Measurements from ENCODE around the gene CDC14A. TPM values are rescaled to one million over a fixed set of nuclear protein-coding genes. Genes with fewer than 3 reads are reported as not detected.
A peak's percentile ranks its signal among the peaks of the same experiment; 100 is the strongest.

Gene CDC14A
- total RNA-seq, 1 donor from 2014 or later, result 6.3 TPM

DNA sequence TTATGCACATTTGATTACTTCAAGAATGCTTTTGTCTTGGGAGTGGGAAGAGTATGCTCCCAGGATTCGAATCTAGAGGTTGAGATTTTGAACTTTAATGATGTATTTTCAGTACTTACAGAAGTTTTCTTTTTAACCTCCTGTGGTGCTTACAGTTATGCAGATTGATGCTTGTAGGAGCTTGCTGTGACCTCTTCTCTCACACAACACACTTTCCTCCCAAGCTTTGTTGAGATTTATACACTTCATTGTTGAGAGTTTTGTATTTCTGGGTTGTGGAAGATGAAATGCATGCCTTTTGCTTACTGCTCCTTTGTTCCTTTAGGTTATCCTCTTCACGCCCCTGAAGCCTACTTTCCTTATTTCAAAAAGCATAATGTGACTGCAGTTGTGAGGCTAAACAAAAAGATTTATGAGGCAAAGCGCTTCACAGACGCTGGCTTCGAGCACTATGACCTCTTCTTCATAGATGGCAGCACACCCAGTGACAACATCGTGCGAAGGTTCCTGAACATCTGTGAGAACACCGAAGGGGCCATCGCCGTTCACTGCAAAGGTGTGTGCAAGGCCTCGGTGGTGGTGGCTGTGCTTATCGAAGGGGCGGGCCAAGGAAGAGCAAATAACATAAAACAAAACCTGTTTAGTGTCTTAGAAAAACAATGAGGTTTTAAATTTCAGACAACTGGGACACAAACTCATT, 110.2 kb downstream of the CDC14A start:
- no peak overlapping the region for H3K9ac ChIP-seq (ENCODE audit: low read length)
- no peaks in the 10 kb centered on the region for H4K20me1 ChIP-seq (ENCODE audit: insufficient read depth, low read length)
- no peaks in the 10 kb centered on the region for H3K79me2 ChIP-seq (ENCODE audit: insufficient read depth, low read length)
- H3K4me1 ChIP-seq (ENCODE audit: insufficient read depth, low read length), result no peaks in the 10 kb centered on the region
- Mint-ChIP-seq H3K27ac (ENCODE audit: unreplicated experiment) (no peak overlapping the region), H3K36me3 (ENCODE audit: low read depth, unreplicated experiment) (peaks cover 3% of the 10 kb centered on the region), H3K27me3 (ENCODE audit: low read depth, unreplicated experiment) (no peaks in the 10 kb centered on the region), H3K4me3 (ENCODE audit: unreplicated experiment) (no peak overlapping the region), H3K9me3 (ENCODE audit: unreplicated experiment) (no peaks in the 10 kb centered on the region), H3K4me1 (ENCODE audit: low read depth, unreplicated experiment) (peaks cover 13% of the 10 kb centered on the region)
- H3K27ac ChIP-seq (ENCODE audit: low read depth, low read length), result no peak overlapping the region
- no peak overlapping the region for H2AFZ ChIP-seq (ENCODE audit: low read depth, low read length)
- DNase-seq (ENCODE audit: low read depth) (no peak), FAIRE-seq (no peak)
- H3K4me2 ChIP-seq (ENCODE audit: low read length), result no peak overlapping the region
- TF ChIP-seq EZH2 (IDR thresholded peaks at IDR 0.05; ENCODE audit: insufficient read depth, low read length) (no peak), CTCF (IDR thresholded peaks at IDR 0.05; ENCODE audit: insufficient read depth, low read depth, low read length) (no peak)
- no peaks in the 10 kb centered on the region for H3K36me3 ChIP-seq (ENCODE audit: insufficient read depth, low read length)
- no peaks in the 10 kb centered on the region for H3K27me3 ChIP-seq (ENCODE audit: insufficient read depth, low read length)
- H3K9me3 ChIP-seq (ENCODE audit: insufficient read depth, low read depth, low read length), result no peaks in the 10 kb centered on the region
- no peak overlapping the region for H3K4me3 ChIP-seq (ENCODE audit: insufficient read depth, low read depth, low read length)

DNA sequence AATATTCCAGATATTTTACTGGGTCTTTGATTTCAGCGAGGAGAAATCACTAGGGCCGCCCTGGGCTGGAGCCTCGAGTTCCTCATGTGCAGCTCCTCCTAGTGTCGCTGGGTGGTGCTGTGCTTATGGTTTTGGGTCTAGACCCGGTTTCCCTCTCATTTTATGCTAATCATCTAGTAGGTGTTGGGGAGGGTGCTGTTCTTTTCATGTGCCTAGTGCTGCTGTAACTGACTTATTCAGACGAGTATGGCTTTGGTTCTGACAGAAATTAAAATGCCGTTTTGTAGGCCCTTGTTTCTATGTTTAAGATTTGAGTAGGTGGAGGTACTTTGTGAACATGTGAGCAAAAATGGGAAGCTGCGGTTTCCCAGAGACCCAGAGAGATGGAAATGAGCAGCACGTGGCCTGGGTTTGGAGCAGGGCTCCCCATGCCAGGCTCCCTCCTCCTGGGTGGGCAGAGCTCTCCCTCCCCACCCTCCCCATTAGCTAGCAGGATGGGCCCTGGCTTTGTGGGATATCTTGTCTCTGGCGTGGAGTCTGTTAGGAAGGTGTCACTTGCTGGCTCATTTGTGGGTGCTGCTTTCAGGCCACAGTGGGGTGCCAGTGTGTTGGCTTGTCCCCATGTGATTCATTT, 111.6 kb downstream of the CDC14A start:
- H4K20me1 ChIP-seq (ENCODE audit: insufficient read depth, low read length), result no peaks in the 10 kb centered on the region
- H3K9me3 Mint-ChIP-seq (ENCODE audit: unreplicated experiment), result no peaks in the 10 kb centered on the region
- no peak for FAIRE-seq
- H3K27me3 ChIP-seq (ENCODE audit: insufficient read depth, low read length), result no peaks in the 10 kb centered on the region
- no peak overlapping the region for H3K9ac ChIP-seq (ENCODE audit: low read length)
- no peaks in the 10 kb centered on the region for H3K27me3 Mint-ChIP-seq (ENCODE audit: low read depth, unreplicated experiment)
- H3K4me3 ChIP-seq (ENCODE audit: insufficient read depth, low read depth, low read length), result no peak overlapping the region
- H3K9me3 ChIP-seq (ENCODE audit: insufficient read depth, low read depth, low read length), result no peaks in the 10 kb centered on the region
- peaks cover 9% of the 10 kb centered on the region for H3K4me1 Mint-ChIP-seq (ENCODE audit: low read depth, unreplicated experiment)
- H3K4me2 ChIP-seq (ENCODE audit: low read length), result no peak overlapping the region
- H2AFZ ChIP-seq (ENCODE audit: low read depth, low read length), result no peak overlapping the region
- peak; percentile 44 for DNase-seq (ENCODE audit: low read depth)
- TF ChIP-seq EZH2 (IDR thresholded peaks at IDR 0.05; ENCODE audit: insufficient read depth, low read length), result no peak
- peak; percentile 95 for TF ChIP-seq CTCF (IDR thresholded peaks at IDR 0.05; ENCODE audit: insufficient read depth, low read depth, low read length)
- no peaks in the 10 kb centered on the region for H3K79me2 ChIP-seq (ENCODE audit: insufficient read depth, low read length)
- H3K27ac Mint-ChIP-seq (ENCODE audit: unreplicated experiment), result no peak overlapping the region
- H3K4me3 Mint-ChIP-seq (ENCODE audit: unreplicated experiment), result no peak overlapping the region
- H3K4me1 ChIP-seq (ENCODE audit: insufficient read depth, low read length), result no peaks in the 10 kb centered on the region
- H3K36me3 ChIP-seq (ENCODE audit: insufficient read depth, low read length), result no peaks in the 10 kb centered on the region
- no peak overlapping the region for H3K27ac ChIP-seq (ENCODE audit: low read depth, low read length)
- H3K36me3 Mint-ChIP-seq (ENCODE audit: low read depth, unreplicated experiment), result peaks cover 3% of the 10 kb centered on the region

GRCh38 chr1:100469578-100469977, 117.3 kb downstream of the CDC14A start:
- Histone ChIP-seq H3K79me2 (ENCODE audit: insufficient read depth, low read length) (no peaks in the 10 kb centered on the region), H3K4me3 (ENCODE audit: insufficient read depth, low read depth, low read length) (no peak overlapping the region), H4K20me1 (ENCODE audit: insufficient read depth, low read length) (no peaks in the 10 kb centered on the region), H3K36me3 (ENCODE audit: insufficient read depth, low read length) (no peaks in the 10 kb centered on the region), H3K9me3 (ENCODE audit: insufficient read depth, low read depth, low read length) (no peaks in the 10 kb centered on the region), H3K27me3 (ENCODE audit: insufficient read depth, low read length) (no peaks in the 10 kb centered on the region), H3K27ac (ENCODE audit: low read depth, low read length) (no peak overlapping the region), H3K9ac (ENCODE audit: low read length) (no peak overlapping the region), H3K4me1 (ENCODE audit: insufficient read depth, low read length) (no peaks in the 10 kb centered on the region), H2AFZ (ENCODE audit: low read depth, low read length) (no peak overlapping the region), H3K4me2 (ENCODE audit: low read length) (no peak overlapping the region)
- DNase-seq (ENCODE audit: low read depth) (no peak), FAIRE-seq (no peak)
- TF ChIP-seq EZH2 (IDR thresholded peaks at IDR 0.05; ENCODE audit: insufficient read depth, low read length) (no peak), CTCF (IDR thresholded peaks at IDR 0.05; ENCODE audit: insufficient read depth, low read depth, low read length) (no peak)
- no peak overlapping the region for H3K4me3 Mint-ChIP-seq (ENCODE audit: unreplicated experiment)
- no peak overlapping the region for H3K27ac Mint-ChIP-seq (ENCODE audit: unreplicated experiment)
- H3K27me3 Mint-ChIP-seq (ENCODE audit: low read depth, unreplicated experiment), result no peaks in the 10 kb centered on the region
- peaks cover 2% of the 10 kb centered on the region for H3K4me1 Mint-ChIP-seq (ENCODE audit: low read depth, unreplicated experiment)
- no peaks in the 10 kb centered on the region for H3K9me3 Mint-ChIP-seq (ENCODE audit: unreplicated experiment)
- H3K36me3 Mint-ChIP-seq (ENCODE audit: low read depth, unreplicated experiment), result peaks cover 6% of the 10 kb centered on the region

All from astrocyte (in vitro differentiated cells and primary cell).